HG02973 (cell line): Measurements from ENCODE around the gene LCMT2.

Experiments
- ATAC-seq: cut with Tn5 transposase; IDR thresholded peaks from one replicate; pipeline ENCODE4 v1.9.1; 2021; ENCODE audit warnings: moderate library complexity; ENCODE audit not compliant: unreplicated experiment

LCMT2 gene

GRCh38 chr15:43329960-43330779 is at the start of gene LCMT2:
Gene LCMT2 (minus strand): TSS chr15:43330573. CDS start chr15:43330489, 84 bp downstream.
- peak; percentile 66 for ATAC-seq

GRCh38 chr15:43378601-43379000 is 48.2 kb upstream of the LCMT2 start:
- no peak for ATAC-seq

- no peak for ATAC-seq
Measured at GRCh38 chr15:43376017-43376705, 45.8 kb upstream of the LCMT2 start.

GRCh38 chr15:43370975-43371974 is 40.9 kb upstream of the LCMT2 start, which contains the start of the genes TUBGCP4 and ZSCAN29:
Gene TUBGCP4 (plus strand): TSS chr15:43371101. CDS start chr15:43371355, 254 bp downstream.
Gene ZSCAN29 (minus strand): TSS chr15:43371043. CDS start chr15:43369913, 1,130 bp downstream.
- peak; percentile 70 for ATAC-seq

- ATAC-seq, result peak; percentile 22
Measured at GRCh38 chr15:43370310-43370974, 40.1 kb upstream of the LCMT2 start.

GRCh38 chr15:43361313-43361903 is 31.0 kb upstream of the LCMT2 start:
- ATAC-seq, result no peak

GRCh38 chr15:43360821-43361220 is 30.4 kb upstream of the LCMT2 start:
- no peak for ATAC-seq

- ATAC-seq, result no peak
Measured at GRCh38 chr15:43352693-43353382, 22.5 kb upstream of the LCMT2 start.

- ATAC-seq, result no peak
Measured at GRCh38 chr15:43347114-43347513, 16.7 kb upstream of the LCMT2 start.

GRCh38 chr15:43346305-43346704 is 15.9 kb upstream of the LCMT2 start:
- no peak for ATAC-seq

- ATAC-seq, result peak; percentile 13
Measured at GRCh38 chr15:43330780-43331087, 361 bp upstream of the LCMT2 start.

- ATAC-seq, result no peak
Measured at GRCh38 chr15:43329217-43329959, 985 bp downstream of the LCMT2 start.

GRCh38 chr15:43325039-43325684 is 5.2 kb downstream of the LCMT2 start:
- ATAC-seq, result no peak

- ATAC-seq, result no peak
Measured at GRCh38 chr15:43318990-43319771, 11.2 kb downstream of the LCMT2 start.

GRCh38 chr15:43317566-43318184 is 12.7 kb downstream of the LCMT2 start:
- ATAC-seq, result no peak

GRCh38 chr15:43316971-43317346 is 13.4 kb downstream of the LCMT2 start:
- no peak for ATAC-seq
